ENCODE measurements around the gene SECISBP2.

SECISBP2 gene

DNA sequence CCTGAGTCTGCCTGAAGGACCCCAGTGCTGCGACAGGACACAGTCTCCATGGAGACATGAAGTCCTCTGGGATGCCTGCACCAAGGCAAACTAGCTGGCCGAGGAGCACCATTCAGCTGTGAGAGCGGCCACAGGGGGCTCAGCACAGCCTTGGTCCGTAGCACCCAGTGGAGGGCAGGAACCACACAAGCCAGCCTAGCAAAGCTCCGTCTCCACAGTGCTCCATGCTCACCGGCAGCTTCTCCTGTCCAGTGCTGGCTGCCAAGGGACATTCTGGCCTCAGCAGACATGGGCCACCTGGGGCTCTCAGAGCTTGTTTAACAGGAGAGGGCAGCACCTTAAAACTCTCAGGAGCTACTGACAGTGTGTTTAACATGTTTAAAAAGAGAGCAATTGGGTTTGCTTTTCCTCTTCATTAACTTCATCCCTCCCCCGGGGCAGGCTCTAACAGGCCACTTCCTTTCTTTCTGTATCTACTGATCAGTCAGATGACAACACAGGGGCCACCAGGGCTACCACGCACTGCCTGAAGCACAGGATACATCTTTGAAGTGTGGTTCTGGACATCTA, 57.0 kb downstream of the SECISBP2 start:
- no peak for DNase-seq (ENCODE audit: low read depth)
- no peak overlapping the region for H3K4me3 ChIP-seq (ENCODE audit: control insufficient read depth, low read depth, low read length)
- TF ChIP-seq, protein P1, sequence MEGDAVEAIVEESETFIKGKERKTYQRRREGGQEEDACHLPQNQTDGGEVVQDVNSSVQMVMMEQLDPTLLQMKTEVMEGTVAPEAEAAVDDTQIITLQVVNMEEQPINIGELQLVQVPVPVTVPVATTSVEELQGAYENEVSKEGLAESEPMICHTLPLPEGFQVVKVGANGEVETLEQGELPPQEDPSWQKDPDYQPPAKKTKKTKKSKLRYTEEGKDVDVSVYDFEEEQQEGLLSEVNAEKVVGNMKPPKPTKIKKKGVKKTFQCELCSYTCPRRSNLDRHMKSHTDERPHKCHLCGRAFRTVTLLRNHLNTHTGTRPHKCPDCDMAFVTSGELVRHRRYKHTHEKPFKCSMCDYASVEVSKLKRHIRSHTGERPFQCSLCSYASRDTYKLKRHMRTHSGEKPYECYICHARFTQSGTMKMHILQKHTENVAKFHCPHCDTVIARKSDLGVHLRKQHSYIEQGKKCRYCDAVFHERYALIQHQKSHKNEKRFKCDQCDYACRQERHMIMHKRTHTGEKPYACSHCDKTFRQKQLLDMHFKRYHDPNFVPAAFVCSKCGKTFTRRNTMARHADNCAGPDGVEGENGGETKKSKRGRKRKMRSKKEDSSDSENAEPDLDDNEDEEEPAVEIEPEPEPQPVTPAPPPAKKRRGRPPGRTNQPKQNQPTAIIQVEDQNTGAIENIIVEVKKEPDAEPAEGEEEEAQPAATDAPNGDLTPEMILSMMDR (IDR thresholded peaks at IDR 0.05; ENCODE audit: control insufficient read depth, insufficient read depth, low read depth, low read length, missing control alignments) = no peak

DNA sequence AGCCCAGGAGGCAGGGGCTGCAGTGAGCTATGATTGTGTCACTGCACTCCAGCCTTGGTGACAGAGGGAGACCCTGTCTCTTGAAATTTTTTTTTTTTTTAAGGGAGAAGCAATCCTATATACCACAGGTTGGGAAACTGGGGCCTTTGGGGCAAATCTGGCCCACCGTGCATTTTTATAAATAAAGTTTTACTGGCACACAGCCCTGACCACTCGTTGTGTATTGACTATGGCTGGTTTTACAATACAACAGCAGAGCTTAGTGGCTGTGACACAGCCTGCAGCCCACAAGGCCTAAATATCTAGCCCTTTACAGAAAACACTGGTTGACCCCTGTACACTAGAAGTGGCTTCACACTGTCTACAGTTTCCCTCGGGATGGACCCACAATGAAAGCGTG, 58.0 kb downstream of the SECISBP2 start:
- DNase-seq (ENCODE audit: low read depth) = no peak
- TF ChIP-seq, protein P1 (IDR thresholded peaks at IDR 0.05; ENCODE audit: control insufficient read depth, insufficient read depth, low read depth, low read length, missing control alignments) = no peak
- H3K4me3 ChIP-seq (ENCODE audit: control insufficient read depth, low read depth, low read length) = no peak overlapping the region

DNA sequence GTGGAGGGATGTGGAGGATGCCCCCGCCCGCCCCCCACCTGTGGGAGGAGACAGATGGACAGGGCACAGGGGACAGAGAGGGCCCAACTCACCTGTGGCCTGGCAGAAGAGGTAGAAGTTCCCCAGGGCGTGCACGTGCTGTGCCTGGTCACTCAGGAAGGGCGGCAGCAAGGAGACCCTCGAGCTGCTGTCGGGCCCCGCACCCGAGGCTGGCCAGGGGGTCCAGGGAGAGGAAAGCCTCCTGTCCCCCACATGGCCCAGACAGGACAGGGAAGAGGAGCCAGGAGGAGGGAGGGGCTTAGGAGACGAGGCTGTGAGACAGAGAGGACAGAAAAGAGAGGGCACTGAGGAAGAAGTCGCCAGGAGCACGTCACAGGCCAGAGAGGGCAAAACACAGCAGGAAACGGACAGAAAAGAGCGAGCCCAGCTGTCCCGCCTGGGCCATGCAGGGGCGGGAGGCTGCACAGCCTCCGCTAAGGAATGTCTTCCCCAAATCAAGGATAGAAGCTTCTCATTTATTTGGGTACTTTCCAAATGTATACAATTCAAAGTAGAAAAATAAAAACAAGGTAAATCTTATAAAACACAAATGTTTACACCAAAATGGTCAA, 58.5 kb downstream of the SECISBP2 start:
- TF ChIP-seq, protein P1 (IDR thresholded peaks at IDR 0.05; ENCODE audit: control insufficient read depth, insufficient read depth, low read depth, low read length, missing control alignments) = no peak
- DNase-seq (ENCODE audit: low read depth) = no peak
- H3K4me3 ChIP-seq (ENCODE audit: control insufficient read depth, low read depth, low read length) = no peak overlapping the region

DNA sequence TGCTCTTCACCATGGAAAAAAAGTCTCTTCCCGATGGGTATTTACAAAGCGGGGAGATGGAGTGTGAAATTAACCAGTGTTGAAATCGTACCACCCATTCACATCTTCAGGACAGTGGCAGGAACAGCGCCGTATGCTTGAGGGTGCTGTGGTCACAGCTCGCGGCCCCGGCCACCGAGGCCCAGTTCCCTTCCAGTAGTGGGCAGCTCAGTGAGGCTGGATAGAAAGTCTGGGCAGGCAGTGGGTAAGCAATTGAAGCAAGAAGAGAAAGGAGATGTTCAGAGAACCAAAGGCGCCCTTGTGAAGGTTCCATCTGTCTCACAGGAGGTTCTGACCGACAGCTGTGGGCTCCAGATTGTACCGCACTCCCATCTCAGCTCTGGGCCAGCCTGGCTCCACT, 59.1 kb downstream of the SECISBP2 start:
- no peak for DNase-seq (ENCODE audit: low read depth)
- TF ChIP-seq, protein P1 (IDR thresholded peaks at IDR 0.05; ENCODE audit: control insufficient read depth, insufficient read depth, low read depth, low read length, missing control alignments) = no peak
- no peak overlapping the region for H3K4me3 ChIP-seq (ENCODE audit: control insufficient read depth, low read depth, low read length)

DNA sequence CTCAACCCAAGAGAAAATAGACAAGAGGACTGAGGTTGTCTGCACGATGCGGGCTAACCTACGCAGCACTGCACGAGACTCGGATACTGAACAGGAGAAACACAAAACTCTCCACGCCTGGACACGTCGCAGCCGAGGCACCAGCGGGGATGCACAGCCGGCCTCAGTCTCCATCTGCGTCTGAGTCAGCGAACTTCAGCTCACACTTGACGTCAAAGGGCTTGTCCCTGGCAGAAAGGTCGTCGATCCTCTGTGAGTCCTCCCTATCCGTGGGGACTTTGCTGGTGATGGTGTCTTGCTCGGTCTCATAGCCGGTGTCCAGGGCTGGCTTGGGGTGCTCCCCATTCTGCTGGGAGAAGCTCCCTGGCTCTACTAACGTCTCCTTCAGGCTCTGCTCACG, 60.2 kb downstream of the SECISBP2 start:
- H3K4me3 ChIP-seq (ENCODE audit: control insufficient read depth, low read depth, low read length) = no peak overlapping the region
- TF ChIP-seq, protein P1 (IDR thresholded peaks at IDR 0.05; ENCODE audit: control insufficient read depth, insufficient read depth, low read depth, low read length, missing control alignments) = no peak
- no peak for DNase-seq (ENCODE audit: low read depth)

DNA sequence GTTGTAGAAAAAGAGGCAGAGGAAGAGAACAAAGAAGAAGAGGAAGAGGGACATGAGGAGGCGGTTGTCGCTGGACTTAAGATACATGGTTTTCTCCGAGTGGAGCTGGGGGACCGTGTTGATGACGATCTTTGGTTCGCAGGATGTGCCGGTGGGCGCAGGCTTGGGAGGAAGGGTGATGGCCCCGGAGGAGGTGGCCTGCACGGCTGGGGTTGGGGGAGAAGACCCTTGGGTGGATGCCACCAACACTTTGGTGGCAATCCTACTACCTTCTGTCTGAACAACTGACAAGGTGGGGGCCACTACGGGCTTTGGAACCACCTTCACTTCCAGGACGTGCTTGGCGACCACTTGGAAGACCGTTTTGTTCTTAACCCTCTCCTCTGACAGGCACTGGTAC, 60.7 kb downstream of the SECISBP2 start:
- no peak overlapping the region for H3K4me3 ChIP-seq (ENCODE audit: control insufficient read depth, low read depth, low read length)
- TF ChIP-seq, protein P1 (IDR thresholded peaks at IDR 0.05; ENCODE audit: control insufficient read depth, insufficient read depth, low read depth, low read length, missing control alignments) = no peak
- DNase-seq (ENCODE audit: low read depth) = no peak

Measured in AG09309 (cell line).